HEK293 (cell line): Measurements from ENCODE around the gene ARHGAP27.

Experiments used
- CTCF ChIP-seq: fragments of 450-650 bp; formaldehyde crosslinking; IDR thresholded peaks from 2 replicates; pipeline ENCODE4 v1.5.1; 2016; ENCODE audit warnings: missing biosample characterization, missing genetic modification characterization
- TCF7L2 ChIP-seq: IDR thresholded peaks from 2 replicates; pipeline ENCODE4 v1.6.1; 2011; ENCODE audit warnings: low read depth, mild to moderate bottlenecking, inconsistent platforms, low read length, moderate library complexity, borderline replicate concordance
- ZNF48 ChIP-seq: fragments of 450-650 bp; formaldehyde crosslinking; IDR thresholded peaks from 2 replicates; pipeline ENCODE4 v1.5.1; 2016; ENCODE audit warnings: missing biosample characterization, missing genetic modification characterization
- ZNF544 ChIP-seq: fragments of 450-650 bp; formaldehyde crosslinking; IDR thresholded peaks from 2 replicates; pipeline ENCODE4 v1.5.0; 2017; ENCODE audit warnings: missing biosample characterization, missing genetic modification characterization

- TF ChIP-seq ZNF48 (tag by site-specific recombination): no peak
- no peak for TF ChIP-seq TCF7L2
- no peak for TF ChIP-seq ZNF544 (tag by site-specific recombination)
- no peak for TF ChIP-seq CTCF
Observed at GRCh38 chr17:45389354-45389753, 43.3 kb downstream of the ARHGAP27 start.
